ENCODE data around the gene COLEC12. TPM values are rescaled to one million over a fixed set of nuclear protein-coding genes. Genes with fewer than 3 reads are reported as not detected.
"Not testable (repeated sequence)": the region's sequence is repeated elsewhere in the genome, so short reads cannot be mapped to it uniquely, and the experiment has no call there.

Gene COLEC12
- total RNA-seq, 4 donors from 2014 or later, result 20.2 to 81.3 (median 29.1) TPM

DNA sequence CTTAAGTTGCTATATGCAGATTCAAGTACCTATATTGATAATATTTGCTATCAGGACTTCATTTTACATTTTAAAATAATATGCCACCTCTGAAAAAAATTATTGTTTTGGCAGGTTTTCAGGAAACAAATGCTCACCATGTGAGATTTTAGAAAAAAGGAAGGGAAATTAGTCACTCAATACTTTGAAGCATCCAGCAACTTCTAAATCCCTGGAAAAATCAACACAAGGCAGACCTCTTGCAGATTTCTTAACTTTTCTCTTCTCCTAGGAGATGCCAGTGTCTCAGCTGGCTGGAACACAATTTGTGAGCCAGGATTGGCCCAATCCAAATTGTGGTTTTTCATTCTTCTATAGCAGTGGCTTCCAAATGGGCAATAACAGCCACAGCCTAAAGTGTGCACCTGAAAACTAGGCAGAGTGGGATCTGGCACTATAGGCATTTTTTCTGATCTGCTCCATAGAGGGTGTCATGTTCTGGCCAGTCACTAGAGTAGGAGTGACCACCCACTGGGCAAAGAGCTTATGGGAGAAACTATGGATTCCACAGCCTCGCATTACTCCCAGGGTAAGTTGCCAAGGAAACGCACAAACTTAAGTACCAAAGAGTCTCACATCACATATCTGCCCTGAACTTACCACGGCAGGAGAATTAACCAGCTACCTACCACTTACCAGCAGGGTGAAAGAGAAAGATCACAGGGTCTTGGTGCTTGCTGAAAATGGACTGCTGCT lies 204.6 kb downstream of the COLEC12 start:
- no peaks in the 10 kb centered on the region for H3K27me3 ChIP-seq
- H3K27ac ChIP-seq, result no peak overlapping the region
- TF ChIP-seq, protein P1, sequence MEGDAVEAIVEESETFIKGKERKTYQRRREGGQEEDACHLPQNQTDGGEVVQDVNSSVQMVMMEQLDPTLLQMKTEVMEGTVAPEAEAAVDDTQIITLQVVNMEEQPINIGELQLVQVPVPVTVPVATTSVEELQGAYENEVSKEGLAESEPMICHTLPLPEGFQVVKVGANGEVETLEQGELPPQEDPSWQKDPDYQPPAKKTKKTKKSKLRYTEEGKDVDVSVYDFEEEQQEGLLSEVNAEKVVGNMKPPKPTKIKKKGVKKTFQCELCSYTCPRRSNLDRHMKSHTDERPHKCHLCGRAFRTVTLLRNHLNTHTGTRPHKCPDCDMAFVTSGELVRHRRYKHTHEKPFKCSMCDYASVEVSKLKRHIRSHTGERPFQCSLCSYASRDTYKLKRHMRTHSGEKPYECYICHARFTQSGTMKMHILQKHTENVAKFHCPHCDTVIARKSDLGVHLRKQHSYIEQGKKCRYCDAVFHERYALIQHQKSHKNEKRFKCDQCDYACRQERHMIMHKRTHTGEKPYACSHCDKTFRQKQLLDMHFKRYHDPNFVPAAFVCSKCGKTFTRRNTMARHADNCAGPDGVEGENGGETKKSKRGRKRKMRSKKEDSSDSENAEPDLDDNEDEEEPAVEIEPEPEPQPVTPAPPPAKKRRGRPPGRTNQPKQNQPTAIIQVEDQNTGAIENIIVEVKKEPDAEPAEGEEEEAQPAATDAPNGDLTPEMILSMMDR (IDR thresholded peaks at IDR 0.05), result no peak
- H3K4me3 ChIP-seq, result no peak overlapping the region
- no peaks in the 10 kb centered on the region for H3K9me3 ChIP-seq
- H3K4me1 ChIP-seq, result no peaks in the 10 kb centered on the region
- no peak for DNase-seq
- no peaks in the 10 kb centered on the region for H3K36me3 ChIP-seq
- intact Hi-C loops (cut with DNase I; ENCODE audit: low total_unique reads), result no loop called here

DNA sequence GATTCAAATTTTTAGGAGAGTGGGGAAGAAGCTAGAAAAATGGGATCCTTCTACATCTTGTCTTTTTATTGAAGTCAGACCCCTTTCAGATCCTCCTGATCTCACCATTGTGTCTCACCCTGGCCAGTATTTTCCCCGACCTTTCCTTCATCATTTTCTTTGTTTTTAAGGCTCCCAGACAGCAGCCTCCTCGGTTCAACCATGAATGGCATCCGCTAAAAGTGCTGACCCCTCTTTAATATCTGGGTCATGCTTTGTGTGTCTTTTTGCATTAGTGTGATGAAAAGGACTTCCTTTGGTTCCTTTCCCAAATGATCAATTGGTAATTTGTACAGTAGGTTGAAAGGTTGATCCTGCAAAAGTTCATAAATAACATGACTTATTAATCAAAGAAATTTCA lies 205.9 kb downstream of the COLEC12 start:
- intact Hi-C loops (cut with DNase I; ENCODE audit: low total_unique reads), result no loop called here
- H3K4me1 ChIP-seq, result no peaks in the 10 kb centered on the region
- TF ChIP-seq, protein P1 (IDR thresholded peaks at IDR 0.05), result no peak
- TF ChIP-seq POLR2A (IDR thresholded peaks at IDR 0.05), result no peak

DNA sequence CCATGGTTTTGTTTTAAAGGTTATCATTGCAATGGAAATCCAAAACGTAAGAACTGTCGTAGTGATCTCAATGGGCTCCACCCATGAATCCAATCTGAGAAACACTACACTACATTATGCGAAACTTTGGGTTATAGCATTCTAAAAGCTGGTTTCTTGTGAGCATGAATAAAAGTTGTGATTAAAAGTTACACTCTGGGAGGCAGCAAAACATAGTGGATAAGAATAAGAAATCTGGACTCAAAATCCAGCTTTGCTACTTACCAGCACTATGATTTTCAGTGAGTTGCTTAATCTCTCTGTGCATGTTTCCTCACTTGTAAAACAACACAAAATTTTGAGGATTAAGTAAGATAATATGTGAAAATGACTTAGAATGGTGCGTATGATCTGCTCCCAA lies 207.0 kb downstream of the COLEC12 start:
- no peaks in the 10 kb centered on the region for H3K27me3 ChIP-seq
- no peaks in the 10 kb centered on the region for H3K36me3 ChIP-seq
- intact Hi-C loops (cut with DNase I; ENCODE audit: low total_unique reads), result no loop called here
- H3K9me3 ChIP-seq, result no peaks in the 10 kb centered on the region
- DNase-seq, result no peak
- H3K27ac ChIP-seq, result no peak overlapping the region
- H3K4me3 ChIP-seq, result no peak overlapping the region
- TF ChIP-seq, protein P1 (IDR thresholded peaks at IDR 0.05), result peak in 1 of 4 experiments; percentile 34
- TF ChIP-seq POLR2A (IDR thresholded peaks at IDR 0.05), result no peak
- no peaks in the 10 kb centered on the region for H3K4me1 ChIP-seq

More for the DNA sequence above, 205.9 kb downstream of the COLEC12 start:
- no peak overlapping the region for H3K4me3 ChIP-seq
- no peaks in the 10 kb centered on the region for H3K9me3 ChIP-seq
- DNase-seq, result no peak
- H3K27me3 ChIP-seq, result no peaks in the 10 kb centered on the region
- no peak overlapping the region for H3K27ac ChIP-seq
- no peaks in the 10 kb centered on the region for H3K36me3 ChIP-seq

DNA sequence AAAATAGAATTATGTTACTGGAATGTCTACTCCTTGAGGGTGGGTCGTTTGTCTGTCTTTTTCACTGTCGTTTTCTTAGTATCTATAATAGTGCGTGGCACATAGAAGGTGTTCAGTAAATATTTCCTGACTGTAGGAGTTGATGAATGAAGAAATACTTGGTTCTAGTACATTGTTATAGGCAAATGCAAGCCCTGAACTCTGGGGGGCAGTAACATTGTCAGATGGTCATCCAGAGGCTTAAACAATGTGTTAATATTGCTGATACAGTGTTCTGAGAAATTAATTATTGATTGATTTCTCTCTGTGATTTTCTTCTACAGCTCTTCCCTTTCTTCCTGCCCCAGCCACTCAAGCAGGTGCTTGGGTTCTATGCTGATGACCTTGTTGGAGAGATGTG lies 208.2 kb downstream of the COLEC12 start:
- no peak for DNase-seq
- H3K36me3 ChIP-seq, result no peaks in the 10 kb centered on the region
- H3K9me3 ChIP-seq, result no peaks in the 10 kb centered on the region
- no peaks in the 10 kb centered on the region for H3K27me3 ChIP-seq
- TF ChIP-seq POLR2A (IDR thresholded peaks at IDR 0.05), result no peak
- TF ChIP-seq, protein P1 (IDR thresholded peaks at IDR 0.05), result no peak
- no peak overlapping the region for H3K4me3 ChIP-seq
- intact Hi-C loops (cut with DNase I; ENCODE audit: low total_unique reads), result no loop called here
- no peak overlapping the region for H3K27ac ChIP-seq
- no peaks in the 10 kb centered on the region for H3K4me1 ChIP-seq

DNA sequence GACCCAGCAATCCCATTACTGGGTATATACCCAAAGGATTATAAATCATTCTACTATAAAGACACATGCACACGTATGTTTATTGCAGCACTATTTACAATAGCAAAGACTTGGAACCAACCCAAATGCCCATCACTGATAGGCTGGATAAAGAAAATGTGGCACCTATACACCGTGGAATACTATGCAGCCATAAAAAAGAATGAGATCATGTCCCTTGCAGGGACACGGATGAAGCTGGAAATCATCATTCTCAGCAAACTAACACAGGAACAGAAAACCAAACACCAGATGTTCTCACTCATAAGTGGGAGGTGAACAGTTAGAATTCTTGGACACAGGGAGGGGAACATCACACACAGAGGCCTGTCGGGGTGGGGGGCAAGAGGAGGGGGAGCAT lies 210.5 kb downstream of the COLEC12 start:
- not testable (repeated sequence) for H3K27ac ChIP-seq, DNase-seq, H3K9me3 ChIP-seq, H3K4me1 ChIP-seq, H3K27me3 ChIP-seq, H3K4me3 ChIP-seq, H3K36me3 ChIP-seq
- intact Hi-C loops (cut with DNase I; ENCODE audit: low total_unique reads), result loop anchor here (5.0 kb wide), 1 partner anchor 327 kb away; no protein-coding TSS in a partner anchor
